NCI-H2227 (cell line): ENCODE measurements around the gene GUCY1A2.

Experiments
- DNase-seq: peaks from one replicate; lab custom pipeline; 2025; ENCODE audit not compliant: unreplicated experiment; lab: John Stamatoyannopoulos, UW

Gene GUCY1A2

DNA sequence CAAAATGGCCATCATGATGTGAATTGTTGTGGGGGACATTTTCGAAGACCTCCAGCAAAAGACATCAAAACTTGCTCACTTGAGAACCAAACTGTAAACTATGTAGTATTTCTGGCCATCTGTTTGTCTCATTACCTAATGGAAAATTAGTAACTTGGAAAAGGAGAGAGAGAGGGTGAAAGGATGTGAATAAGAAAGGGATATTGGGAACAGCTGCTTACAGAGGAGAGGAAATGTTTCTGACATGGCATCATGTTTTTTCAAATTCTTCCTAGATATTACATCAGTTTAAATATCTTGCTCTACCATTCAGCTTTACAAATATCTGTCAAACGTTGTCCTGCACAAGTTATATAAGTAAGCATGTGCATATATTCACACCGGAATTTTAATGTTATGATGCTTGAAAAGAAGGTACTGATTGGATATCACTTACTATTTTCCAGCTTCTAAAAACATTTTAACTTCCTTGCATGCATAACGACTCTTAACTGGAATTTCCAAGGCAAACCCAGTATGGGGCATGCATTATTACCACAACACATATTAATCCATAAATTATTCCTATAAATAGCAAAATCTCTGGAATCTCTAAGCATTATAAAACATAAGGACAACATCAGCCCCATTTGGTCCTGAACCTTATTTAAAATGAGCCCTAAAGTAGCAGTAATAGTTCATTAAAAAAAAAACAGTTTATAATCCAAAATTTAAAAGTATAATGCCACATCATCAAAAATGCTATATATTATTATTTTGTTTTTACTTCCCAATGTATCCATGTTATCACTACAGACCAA, 20.0 kb downstream of the GUCY1A2 start:
- no peak for DNase-seq

GRCh38 chr11:106997227-106997626, 21.0 kb downstream of the GUCY1A2 start:
- DNase-seq, result no peak

- DNase-seq, result no peak
Observed at GRCh38 chr11:106996691-106997090, 21.6 kb downstream of the GUCY1A2 start.

DNA sequence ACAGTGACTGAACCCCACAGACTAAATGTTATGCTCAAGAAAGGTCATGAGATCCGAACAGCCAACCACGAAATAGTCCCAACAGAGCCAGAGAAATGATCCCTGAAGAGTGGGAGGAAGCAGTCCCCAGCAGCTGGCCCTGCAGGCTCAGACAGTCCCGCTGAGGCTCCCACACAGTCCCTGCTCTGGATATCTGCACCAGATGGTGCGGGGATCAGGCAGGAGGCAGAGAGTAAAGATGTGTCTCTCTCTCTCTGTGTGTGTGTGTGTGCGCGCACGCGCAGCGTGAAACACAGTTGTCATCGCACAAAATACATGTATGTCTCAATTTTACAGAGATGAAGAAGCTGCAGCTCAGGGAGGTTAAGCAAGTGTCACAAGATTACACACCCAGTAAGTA, 27.9 kb downstream of the GUCY1A2 start:
- peak; percentile 2 for DNase-seq

GRCh38 chr11:106989078-106989455, 29.2 kb downstream of the GUCY1A2 start:
- no peak for DNase-seq

- DNase-seq, result no peak
Observed at GRCh38 chr11:106988151-106989077, 29.9 kb downstream of the GUCY1A2 start.

DNA sequence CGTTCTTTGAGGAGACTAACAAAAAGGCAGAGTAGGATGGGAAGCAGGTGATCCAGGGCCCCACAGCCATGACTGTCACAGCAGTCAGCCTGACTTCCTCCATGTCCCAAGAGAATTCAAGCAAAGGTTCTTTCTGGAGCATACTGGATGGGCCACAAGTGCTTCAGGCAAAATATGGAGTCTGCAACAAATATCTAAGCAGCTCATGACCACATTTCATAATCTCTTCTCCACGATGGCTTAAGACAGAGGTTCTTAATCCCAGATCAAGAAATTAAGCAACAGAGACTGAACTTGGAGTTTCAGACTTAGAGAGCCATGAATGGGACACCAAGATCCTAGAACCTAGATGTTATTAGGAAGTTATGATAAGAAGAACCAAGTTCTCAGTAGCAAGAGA, 31.6 kb downstream of the GUCY1A2 start:
- no peak for DNase-seq

DNA sequence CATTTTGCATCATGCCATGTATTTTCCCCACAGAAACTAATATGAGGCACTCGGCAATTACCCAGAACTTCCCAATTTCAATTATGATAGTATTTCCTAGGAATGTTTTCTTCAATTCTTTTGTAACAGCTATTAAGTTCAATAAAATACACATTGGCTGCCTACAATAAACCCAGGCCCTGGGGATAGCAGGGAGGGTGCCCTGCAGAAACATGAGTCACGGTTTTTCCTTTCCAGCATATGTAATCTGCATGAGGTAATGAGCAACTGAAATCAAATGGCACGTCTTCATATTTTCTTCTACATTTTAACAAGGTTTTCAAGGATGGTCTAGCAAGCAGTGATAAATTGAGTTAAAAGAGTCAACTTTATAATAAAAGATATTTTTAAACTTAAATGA, 32.0 kb downstream of the GUCY1A2 start:
- DNase-seq, result no peak

DNA sequence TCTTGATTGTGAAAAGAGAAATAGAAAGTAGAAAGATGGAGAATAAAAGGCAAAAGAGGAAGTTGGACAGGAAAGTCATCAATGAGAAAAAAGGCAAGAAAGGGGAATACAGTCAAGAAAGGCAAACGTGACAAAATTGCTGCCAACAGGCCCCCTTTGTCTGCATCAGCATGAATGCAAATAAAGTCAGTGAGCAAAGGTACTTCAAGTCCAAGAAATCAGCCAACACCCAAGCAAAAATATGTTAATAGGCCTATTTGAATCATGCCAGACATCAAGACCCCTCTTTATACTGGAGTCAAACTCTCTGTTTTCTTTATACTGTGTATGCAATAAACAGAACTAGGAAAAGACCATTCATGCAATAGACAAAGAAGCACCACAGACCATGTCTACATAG, 34.3 kb downstream of the GUCY1A2 start:
- DNase-seq, result no peak

- no peak for DNase-seq
Observed at GRCh38 chr11:106983261-106983660, 35.0 kb downstream of the GUCY1A2 start.

DNA sequence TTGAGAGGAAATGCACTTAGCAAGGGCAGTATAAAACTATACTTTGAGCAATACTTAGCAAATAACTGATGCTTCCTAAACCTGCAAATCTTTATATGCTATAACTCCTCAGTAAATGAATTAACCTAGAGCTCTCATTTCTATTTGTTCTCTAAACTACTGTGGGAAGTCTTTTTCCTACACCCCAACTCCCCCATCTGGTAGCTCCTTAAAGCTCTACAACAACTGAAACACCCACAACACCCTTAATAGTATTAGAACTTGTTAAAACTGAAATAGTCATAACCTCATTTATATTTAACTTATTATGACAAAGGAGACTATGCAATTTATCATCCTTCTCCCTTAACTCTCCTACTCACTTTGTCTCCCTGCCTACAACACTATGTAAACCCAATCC, 43.4 kb downstream of the GUCY1A2 start:
- DNase-seq, result no peak

GRCh38 chr11:106971864-106972263, 46.4 kb downstream of the GUCY1A2 start:
- no peak for DNase-seq

GRCh38 chr11:106969644-106970355, 48.5 kb downstream of the GUCY1A2 start:
- DNase-seq, result no peak

GRCh38 chr11:106962995-106963394, 55.3 kb downstream of the GUCY1A2 start:
- no peak for DNase-seq

DNA sequence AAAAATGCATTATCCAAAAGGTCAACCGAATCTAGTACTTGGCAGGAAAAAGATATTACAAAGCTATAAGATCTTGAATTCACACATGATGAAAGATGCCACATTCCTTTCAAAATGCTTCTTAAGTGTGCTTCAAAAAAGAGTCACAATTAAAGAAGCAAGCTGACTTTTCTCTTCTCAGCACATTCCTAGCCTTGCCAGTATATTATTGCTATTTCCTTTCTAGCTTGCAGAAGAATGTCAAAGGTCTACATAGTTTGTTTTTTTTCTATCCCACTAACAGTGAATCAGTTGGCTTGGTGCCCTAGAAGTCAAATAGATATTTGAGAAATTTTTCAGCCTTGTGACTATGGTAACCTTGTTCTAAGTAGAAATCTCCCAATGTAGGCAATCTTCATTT, 56.8 kb downstream of the GUCY1A2 start:
- no peak for DNase-seq

DNA sequence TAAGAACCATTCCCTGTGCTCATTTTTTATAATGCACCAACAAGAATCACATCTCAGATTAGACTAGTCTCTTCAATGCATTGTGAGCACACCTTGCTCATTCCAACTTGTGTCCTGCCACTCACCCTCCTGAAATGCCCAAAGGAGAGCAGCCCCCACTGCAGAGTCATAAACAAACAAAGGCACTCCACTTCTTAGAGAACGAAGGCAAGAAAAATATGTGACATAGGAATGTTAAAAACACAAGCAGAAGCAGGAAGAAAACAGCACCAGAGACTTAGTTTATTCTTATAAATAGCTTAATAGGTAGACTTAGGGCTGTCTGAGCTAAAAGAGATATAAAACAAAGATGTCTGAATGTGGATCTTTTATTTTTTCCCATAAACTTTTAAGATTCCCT, 57.2 kb downstream of the GUCY1A2 start:
- DNase-seq, result no peak

DNA sequence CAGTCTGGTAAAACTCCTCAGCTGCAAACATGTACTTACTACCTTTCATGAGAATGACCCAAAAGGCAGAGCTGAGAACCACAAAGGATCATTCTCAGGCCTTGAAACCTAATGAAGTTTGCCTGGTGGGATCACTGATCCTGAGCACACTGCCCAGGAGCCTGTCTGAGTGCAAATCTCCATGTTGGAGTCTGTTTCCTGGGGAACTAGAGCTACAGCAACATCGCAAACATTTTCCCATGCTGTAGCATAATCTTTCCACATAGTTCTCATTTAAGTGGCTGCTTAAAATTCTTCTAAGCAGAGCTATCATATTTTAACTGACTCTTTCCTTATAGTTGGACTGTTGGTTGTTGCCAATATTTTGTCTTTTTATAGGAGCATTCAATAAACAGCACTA, 58.5 kb downstream of the GUCY1A2 start:
- no peak for DNase-seq

DNA sequence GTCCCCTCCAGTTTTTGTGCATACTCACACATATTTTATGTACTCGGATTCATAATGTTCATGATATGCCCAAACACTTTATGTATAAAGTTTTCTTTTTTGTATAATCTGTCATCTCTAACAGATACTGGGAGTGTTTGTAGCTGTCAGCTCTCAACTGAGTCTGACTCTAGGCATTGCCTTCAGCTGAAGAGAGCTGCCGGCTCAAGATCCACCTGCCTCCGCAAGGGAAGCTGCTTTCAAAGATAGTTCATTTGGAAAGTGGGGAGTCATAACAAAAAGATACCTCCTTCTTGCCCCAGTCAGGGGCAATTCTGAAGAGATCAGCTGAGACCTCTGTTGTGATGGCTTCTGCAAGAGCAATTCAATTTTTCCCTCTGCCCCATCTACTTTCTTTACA, 58.9 kb downstream of the GUCY1A2 start:
- DNase-seq, result no peak

DNA sequence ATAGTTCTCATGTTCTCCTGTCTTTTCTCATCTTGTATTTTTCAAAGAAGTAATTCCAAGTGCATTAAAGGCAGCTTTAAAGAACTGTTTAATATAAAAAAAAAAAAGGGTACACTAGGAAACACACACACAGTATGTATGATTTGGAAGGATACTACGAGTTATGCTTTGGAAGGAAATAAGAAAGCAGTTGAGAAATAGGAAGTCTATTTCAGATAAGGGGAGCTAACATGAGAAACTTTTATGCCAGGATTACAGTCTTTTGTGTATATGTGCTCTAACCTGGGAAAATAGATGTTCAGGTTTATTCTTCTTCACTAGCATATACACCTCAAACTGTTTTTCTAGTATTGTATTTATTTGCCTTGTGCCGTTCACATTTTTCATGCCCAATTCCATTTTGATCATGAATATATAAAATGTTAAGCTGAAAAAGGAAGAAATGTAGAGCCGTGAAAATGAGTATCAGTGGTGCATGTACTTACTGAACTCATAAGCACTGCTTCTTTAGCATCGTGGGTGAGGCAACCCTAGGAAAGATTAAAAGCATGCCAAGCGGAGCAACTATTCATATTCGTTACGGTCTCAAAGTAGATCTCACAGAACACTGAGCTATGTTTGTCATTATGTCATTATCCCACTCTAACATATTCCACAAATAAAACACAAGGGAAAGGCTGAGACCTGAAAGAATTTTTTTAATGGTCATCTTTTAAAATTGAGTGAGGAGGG, 59.6 kb downstream of the GUCY1A2 start:
- no peak for DNase-seq

- DNase-seq, result no peak
Observed at GRCh38 chr11:106957030-106957482, 61.2 kb downstream of the GUCY1A2 start.

- DNase-seq, result peak; percentile 51
Observed at GRCh38 chr11:106950067-106950491, 68.2 kb downstream of the GUCY1A2 start.
